H1 (cell line): ENCODE measurements around the gene APOM. TPM values are rescaled to one million over a fixed set of nuclear protein-coding genes. Genes with fewer than 3 reads are reported as not detected.

Experiments
- FOSL1 ChIP-seq: IDR thresholded peaks from 2 replicates; pipeline ENCODE4 v1.6.1; 2011; ENCODE audit warnings: mild to moderate bottlenecking, low read depth, low read length, moderate library complexity; ENCODE audit not compliant: insufficient read depth
- SAP30 ChIP-seq: fragments of 300-600 bp; sonication (generic); IDR thresholded peaks from 2 replicates; pipeline ENCODE4 v1.7.1; 2012; ENCODE audit warnings: low read length, moderate library complexity, mild to moderate bottlenecking, inconsistent platforms; ENCODE audit not compliant: insufficient read depth, insufficient replicate concordance
- SIX5 ChIP-seq: IDR thresholded peaks from 2 replicates; pipeline ENCODE4 v1.6.1; 2011; ENCODE audit warnings: mild to moderate bottlenecking, low read depth, low read length
- polyA plus RNA-seq, 7 experiments: library from polyadenylated mRNA; depleted of rRNA in 3 of 7; stranded (reverse) in 5 of 7; unstranded in 2 of 7; fragments of >200 nt in 5 of 7; fragments of 200-250 nt in 2 of 7; gene quantifications; 1 replicate in 5 of 7; 2 replicates in 1 of 7; 4 replicates in 1 of 7; pipeline versions ENCODE4 v1.2.1 to v1.2.3, GENCODE V29; 2011 to 2013; ENCODE audit warnings: missing spikeins in 2 of 7, mixed read lengths in 2 of 7
- total RNA-seq: library from RNA; stranded (reverse); fragmentation: NEBNext Ultra II Directional; extraction: Animal tissue kit (Norgen Biotek cat#: 25700); gene quantifications from 2 replicates; pipeline ENCODE4 v1.2.1, GENCODE V29; 2021
- TF ChIP-seq, protein P1 (sequence below): fragments of 300-600 bp; sonication (generic); IDR thresholded peaks from 2 replicates; pipeline ENCODE4 v1.7.1; 2012; ENCODE audit warnings: low read length, moderate library complexity, mild to moderate bottlenecking, inconsistent platforms; ENCODE audit not compliant: insufficient replicate concordance
- TF ChIP-seq, protein P2 (sequence below): IDR thresholded peaks from 2 replicates; pipeline ENCODE4 v1.6.1; 2012; ENCODE audit warnings: inconsistent platforms

Gene APOM
- total and polyA plus RNA-seq, 2 of the 8 experiments (the other 6 are each of a cell fraction or from before 2014, with no cell fraction given): 3.4 to 12.0 TPM

DNA sequence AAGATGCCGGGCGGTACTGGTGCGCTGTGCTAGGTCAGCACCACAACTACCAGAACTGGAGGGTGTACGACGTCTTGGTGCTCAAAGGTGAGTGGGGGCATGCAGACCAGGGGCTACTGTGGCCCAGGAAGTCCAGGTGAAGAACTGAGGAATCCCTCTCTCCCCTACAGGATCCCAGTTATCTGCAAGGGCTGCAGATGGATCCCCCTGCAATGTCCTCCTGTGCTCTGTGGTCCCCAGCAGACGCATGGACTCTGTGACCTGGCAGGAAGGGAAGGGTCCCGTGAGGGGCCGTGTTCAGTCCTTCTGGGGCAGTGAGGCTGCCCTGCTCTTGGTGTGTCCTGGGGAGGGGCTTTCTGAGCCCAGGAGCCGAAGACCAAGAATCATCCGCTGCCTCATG lies 52.0 kb downstream of the APOM start (continued):
- TF ChIP-seq, protein P1, sequence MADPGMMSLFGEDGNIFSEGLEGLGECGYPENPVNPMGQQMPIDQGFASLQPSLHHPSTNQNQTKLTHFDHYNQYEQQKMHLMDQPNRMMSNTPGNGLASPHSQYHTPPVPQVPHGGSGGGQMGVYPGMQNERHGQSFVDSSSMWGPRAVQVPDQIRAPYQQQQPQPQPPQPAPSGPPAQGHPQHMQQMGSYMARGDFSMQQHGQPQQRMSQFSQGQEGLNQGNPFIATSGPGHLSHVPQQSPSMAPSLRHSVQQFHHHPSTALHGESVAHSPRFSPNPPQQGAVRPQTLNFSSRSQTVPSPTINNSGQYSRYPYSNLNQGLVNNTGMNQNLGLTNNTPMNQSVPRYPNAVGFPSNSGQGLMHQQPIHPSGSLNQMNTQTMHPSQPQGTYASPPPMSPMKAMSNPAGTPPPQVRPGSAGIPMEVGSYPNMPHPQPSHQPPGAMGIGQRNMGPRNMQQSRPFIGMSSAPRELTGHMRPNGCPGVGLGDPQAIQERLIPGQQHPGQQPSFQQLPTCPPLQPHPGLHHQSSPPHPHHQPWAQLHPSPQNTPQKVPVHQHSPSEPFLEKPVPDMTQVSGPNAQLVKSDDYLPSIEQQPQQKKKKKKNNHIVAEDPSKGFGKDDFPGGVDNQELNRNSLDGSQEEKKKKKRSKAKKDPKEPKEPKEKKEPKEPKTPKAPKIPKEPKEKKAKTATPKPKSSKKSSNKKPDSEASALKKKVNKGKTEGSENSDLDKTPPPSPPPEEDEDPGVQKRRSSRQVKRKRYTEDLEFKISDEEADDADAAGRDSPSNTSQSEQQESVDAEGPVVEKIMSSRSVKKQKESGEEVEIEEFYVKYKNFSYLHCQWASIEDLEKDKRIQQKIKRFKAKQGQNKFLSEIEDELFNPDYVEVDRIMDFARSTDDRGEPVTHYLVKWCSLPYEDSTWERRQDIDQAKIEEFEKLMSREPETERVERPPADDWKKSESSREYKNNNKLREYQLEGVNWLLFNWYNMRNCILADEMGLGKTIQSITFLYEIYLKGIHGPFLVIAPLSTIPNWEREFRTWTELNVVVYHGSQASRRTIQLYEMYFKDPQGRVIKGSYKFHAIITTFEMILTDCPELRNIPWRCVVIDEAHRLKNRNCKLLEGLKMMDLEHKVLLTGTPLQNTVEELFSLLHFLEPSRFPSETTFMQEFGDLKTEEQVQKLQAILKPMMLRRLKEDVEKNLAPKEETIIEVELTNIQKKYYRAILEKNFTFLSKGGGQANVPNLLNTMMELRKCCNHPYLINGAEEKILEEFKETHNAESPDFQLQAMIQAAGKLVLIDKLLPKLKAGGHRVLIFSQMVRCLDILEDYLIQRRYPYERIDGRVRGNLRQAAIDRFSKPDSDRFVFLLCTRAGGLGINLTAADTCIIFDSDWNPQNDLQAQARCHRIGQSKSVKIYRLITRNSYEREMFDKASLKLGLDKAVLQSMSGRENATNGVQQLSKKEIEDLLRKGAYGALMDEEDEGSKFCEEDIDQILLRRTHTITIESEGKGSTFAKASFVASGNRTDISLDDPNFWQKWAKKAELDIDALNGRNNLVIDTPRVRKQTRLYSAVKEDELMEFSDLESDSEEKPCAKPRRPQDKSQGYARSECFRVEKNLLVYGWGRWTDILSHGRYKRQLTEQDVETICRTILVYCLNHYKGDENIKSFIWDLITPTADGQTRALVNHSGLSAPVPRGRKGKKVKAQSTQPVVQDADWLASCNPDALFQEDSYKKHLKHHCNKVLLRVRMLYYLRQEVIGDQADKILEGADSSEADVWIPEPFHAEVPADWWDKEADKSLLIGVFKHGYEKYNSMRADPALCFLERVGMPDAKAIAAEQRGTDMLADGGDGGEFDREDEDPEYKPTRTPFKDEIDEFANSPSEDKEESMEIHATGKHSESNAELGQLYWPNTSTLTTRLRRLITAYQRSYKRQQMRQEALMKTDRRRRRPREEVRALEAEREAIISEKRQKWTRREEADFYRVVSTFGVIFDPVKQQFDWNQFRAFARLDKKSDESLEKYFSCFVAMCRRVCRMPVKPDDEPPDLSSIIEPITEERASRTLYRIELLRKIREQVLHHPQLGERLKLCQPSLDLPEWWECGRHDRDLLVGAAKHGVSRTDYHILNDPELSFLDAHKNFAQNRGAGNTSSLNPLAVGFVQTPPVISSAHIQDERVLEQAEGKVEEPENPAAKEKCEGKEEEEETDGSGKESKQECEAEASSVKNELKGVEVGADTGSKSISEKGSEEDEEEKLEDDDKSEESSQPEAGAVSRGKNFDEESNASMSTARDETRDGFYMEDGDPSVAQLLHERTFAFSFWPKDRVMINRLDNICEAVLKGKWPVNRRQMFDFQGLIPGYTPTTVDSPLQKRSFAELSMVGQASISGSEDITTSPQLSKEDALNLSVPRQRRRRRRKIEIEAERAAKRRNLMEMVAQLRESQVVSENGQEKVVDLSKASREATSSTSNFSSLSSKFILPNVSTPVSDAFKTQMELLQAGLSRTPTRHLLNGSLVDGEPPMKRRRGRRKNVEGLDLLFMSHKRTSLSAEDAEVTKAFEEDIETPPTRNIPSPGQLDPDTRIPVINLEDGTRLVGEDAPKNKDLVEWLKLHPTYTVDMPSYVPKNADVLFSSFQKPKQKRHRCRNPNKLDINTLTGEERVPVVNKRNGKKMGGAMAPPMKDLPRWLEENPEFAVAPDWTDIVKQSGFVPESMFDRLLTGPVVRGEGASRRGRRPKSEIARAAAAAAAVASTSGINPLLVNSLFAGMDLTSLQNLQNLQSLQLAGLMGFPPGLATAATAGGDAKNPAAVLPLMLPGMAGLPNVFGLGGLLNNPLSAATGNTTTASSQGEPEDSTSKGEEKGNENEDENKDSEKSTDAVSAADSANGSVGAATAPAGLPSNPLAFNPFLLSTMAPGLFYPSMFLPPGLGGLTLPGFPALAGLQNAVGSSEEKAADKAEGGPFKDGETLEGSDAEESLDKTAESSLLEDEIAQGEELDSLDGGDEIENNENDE: no peak
- TF ChIP-seq SAP30 (no peak), SIX5 (no peak), FOSL1 (no peak)
- TF ChIP-seq, protein P2, sequence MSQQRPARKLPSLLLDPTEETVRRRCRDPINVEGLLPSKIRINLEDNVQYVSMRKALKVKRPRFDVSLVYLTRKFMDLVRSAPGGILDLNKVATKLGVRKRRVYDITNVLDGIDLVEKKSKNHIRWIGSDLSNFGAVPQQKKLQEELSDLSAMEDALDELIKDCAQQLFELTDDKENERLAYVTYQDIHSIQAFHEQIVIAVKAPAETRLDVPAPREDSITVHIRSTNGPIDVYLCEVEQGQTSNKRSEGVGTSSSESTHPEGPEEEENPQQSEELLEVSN: no peak
